ENCODE measurements around the gene HSPB9.

Gene HSPB9

DNA sequence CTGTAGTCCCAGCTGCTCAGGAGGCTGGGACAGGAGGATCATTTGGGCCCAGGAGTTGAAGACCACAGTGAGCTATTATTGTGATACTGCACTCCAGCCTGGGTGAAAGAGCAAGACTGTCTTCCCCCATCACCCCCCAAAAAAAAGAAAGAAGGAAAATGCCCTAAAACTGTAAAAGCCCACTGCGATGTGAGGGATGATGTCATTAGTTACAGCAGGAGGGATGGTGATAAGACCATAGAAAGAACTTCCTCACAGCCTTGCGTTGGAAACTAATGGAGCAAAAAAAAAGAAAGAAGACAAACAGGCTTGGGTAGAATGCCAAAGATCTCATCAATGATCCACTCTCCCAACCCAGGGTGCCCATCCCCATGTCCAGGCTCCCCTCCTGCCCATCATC, 43.1 kb upstream of the HSPB9 start:
- DNase-seq (ENCODE audit: low read depth), result no peak
- no peak overlapping the region for H3K4me3 ChIP-seq (ENCODE audit: low read depth, low read length)
- TF ChIP-seq, protein P1, sequence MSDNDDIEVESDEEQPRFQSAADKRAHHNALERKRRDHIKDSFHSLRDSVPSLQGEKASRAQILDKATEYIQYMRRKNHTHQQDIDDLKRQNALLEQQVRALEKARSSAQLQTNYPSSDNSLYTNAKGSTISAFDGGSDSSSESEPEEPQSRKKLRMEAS (IDR thresholded peaks at IDR 0.05; ENCODE audit: low read depth, low read length), result no peak
- TF ChIP-seq MYC (IDR thresholded peaks at IDR 0.05; ENCODE audit: low read depth, low read length), result no peak
- TF ChIP-seq, protein P2, sequence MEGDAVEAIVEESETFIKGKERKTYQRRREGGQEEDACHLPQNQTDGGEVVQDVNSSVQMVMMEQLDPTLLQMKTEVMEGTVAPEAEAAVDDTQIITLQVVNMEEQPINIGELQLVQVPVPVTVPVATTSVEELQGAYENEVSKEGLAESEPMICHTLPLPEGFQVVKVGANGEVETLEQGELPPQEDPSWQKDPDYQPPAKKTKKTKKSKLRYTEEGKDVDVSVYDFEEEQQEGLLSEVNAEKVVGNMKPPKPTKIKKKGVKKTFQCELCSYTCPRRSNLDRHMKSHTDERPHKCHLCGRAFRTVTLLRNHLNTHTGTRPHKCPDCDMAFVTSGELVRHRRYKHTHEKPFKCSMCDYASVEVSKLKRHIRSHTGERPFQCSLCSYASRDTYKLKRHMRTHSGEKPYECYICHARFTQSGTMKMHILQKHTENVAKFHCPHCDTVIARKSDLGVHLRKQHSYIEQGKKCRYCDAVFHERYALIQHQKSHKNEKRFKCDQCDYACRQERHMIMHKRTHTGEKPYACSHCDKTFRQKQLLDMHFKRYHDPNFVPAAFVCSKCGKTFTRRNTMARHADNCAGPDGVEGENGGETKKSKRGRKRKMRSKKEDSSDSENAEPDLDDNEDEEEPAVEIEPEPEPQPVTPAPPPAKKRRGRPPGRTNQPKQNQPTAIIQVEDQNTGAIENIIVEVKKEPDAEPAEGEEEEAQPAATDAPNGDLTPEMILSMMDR (IDR thresholded peaks at IDR 0.05; ENCODE audit: low read depth, low read length), result no peak
- no peak for TF ChIP-seq POLR2A (IDR thresholded peaks at IDR 0.05; ENCODE audit: extremely low read depth, insufficient read length)

DNA sequence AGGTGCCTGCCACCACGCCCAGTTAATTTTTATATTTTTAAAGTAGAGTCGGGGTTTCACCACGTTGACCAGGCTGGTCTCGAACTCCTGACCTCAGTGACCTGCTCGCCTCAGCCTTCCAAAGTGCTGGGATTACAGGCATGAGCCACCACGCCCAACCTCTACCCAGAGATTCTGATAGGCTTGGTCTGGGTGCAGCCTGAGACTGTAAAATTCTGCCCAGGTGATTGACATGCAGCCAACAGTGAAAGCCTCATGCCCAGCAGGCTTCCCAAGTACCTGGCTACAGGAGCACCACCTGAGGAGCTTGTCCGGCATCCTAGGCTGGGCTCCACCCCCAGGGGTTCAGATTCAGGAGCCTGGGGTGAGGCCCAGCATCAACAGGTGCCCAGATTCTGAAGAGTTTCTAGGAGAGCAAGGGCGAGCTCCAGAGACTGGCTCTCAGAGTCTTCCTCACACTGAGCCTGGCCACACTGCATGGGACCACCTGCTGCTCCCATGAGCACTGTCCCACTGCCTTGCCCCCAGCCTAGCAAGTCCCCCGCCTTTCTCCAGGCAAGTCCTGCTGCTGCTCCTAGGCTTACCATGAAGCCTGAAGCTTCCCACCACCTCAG, 41.0 kb upstream of the HSPB9 start:
- no peak for DNase-seq (ENCODE audit: low read depth)
- no peak overlapping the region for H3K4me3 ChIP-seq (ENCODE audit: low read depth, low read length)
- no peak for TF ChIP-seq POLR2A (IDR thresholded peaks at IDR 0.05; ENCODE audit: extremely low read depth, insufficient read length)
- TF ChIP-seq, protein P1 (IDR thresholded peaks at IDR 0.05; ENCODE audit: low read depth, low read length), result no peak
- TF ChIP-seq MYC (IDR thresholded peaks at IDR 0.05; ENCODE audit: low read depth, low read length), result no peak
- TF ChIP-seq, protein P2 (IDR thresholded peaks at IDR 0.05; ENCODE audit: low read depth, low read length), result no peak

DNA sequence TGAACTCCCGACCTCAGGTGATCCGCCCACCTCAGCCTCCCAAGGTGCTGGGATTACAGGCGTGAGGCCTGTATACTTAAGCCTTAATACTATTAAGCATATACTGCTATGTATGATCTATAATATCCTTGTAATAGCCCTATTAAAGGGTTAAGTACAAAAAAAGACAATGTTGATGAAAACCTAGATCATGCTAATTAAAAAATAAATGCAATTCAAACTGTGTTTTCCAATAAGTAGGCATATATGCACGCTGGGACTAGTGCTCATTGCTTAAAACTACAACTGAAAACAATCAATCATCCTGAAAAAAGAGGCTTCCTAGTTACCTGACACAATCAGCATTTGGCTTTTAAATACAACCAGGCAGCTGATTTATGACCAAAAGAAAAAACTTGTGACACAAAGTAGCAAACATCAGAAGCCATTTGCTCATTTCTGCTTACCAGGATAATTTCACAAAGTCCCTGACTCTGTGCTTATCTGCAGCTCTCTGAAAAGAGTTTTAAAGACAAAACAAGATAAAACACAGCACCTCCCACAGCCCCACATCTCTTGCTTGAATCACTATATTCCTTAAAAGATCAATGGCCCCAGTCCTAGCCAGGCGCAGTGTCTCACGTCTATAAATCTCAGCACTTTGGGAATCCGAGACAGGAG, 35.4 kb upstream of the HSPB9 start:
- no peak overlapping the region for H3K4me3 ChIP-seq (ENCODE audit: low read depth, low read length)
- DNase-seq (ENCODE audit: low read depth), result no peak
- TF ChIP-seq MYC (IDR thresholded peaks at IDR 0.05; ENCODE audit: low read depth, low read length) (no peak), POLR2A (IDR thresholded peaks at IDR 0.05; ENCODE audit: extremely low read depth, insufficient read length) (no peak)
- TF ChIP-seq, protein P1 (IDR thresholded peaks at IDR 0.05; ENCODE audit: low read depth, low read length), result no peak

DNA sequence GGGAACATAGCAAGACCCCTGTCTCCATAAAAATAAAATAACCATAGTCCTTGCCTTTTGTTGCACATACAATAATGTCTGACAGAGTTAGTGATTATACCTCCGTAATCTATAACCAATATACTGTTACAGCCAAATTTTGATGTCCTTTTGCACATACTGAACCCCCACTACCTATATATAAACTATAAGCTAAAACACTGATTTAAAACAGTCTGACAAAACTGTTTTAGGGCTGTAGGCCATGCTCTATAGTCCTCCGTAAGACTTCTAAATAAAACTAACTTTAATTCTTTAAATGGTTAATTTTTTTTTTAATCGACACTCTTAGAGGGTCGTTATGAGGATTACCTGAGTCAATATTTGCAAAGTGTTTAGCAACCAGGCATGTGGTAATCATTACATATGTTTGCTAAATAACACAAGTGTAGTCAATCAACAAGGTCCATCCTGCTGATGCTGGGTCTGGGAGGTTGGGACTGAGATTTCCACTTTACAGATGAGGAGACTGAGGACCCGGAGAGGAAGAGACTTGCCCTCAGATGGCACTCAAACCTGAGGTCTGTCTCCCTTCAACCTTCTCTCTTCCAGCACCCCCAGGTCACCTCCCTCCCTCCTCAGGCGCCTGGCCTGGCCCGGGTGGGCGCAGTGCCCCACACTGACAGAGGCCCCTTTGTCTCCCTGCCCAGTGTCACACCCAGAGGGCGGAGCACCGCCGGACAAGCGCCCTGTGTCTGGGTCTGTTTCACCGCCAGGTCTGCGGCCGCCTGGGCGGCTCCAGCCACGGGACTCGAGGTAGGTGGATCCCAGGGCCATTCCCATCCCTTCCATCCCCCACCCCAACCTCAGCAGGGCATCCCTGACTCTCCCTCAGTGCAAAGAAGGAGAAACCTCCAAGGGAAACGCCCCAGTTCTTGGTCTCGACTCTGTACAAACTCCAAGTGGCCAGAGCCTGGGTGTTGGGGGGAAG, 34.6 kb upstream of the HSPB9 start:
- no peak overlapping the region for H3K4me3 ChIP-seq (ENCODE audit: low read depth, low read length)
- no peak for DNase-seq (ENCODE audit: low read depth)
- no peak for TF ChIP-seq MYC (IDR thresholded peaks at IDR 0.05; ENCODE audit: low read depth, low read length)
- TF ChIP-seq, protein P1 (IDR thresholded peaks at IDR 0.05; ENCODE audit: low read depth, low read length), result no peak
- TF ChIP-seq, protein P2 (IDR thresholded peaks at IDR 0.05; ENCODE audit: low read depth, low read length), result no peak
- TF ChIP-seq POLR2A (IDR thresholded peaks at IDR 0.05; ENCODE audit: extremely low read depth, insufficient read length), result no peak

DNA sequence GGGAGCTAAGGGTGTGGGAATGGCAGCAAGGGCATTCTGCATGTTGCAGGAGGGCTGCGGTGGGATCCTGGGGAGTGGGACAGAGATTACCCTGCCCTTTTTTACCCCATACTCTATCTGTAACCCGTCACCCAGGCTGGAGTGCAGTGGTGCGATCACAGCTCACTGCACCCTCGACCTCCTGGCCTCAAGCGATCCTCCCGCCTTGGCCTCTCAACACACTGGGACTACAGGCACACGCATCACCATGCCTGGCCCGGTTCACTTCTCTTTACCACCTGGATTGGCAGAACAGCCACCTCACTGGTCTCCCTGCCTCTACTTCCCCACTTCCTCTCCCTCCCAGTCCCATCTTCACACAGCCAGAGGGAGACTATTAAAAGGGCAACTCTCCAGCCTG, 33.9 kb upstream of the HSPB9 start:
- TF ChIP-seq, protein P1 (IDR thresholded peaks at IDR 0.05; ENCODE audit: low read depth, low read length), result no peak
- TF ChIP-seq MYC (IDR thresholded peaks at IDR 0.05; ENCODE audit: low read depth, low read length), result no peak
- TF ChIP-seq POLR2A (IDR thresholded peaks at IDR 0.05; ENCODE audit: extremely low read depth, insufficient read length), result no peak
- TF ChIP-seq, protein P2 (IDR thresholded peaks at IDR 0.05; ENCODE audit: low read depth, low read length), result no peak
- H3K4me3 ChIP-seq (ENCODE audit: low read depth, low read length), result no peak overlapping the region
- DNase-seq (ENCODE audit: low read depth), result no peak

Data from NB4 (cell line).